ENCODE measurements around the gene PLIN3.
"Not testable (repeated sequence)": the region's sequence is repeated elsewhere in the genome, so short reads cannot be mapped to it uniquely, and the experiment has no call there.

GRCh38 chr19:4792866-4793195, 74.6 kb downstream of the PLIN3 start:
- TF ChIP-seq, protein P1, sequence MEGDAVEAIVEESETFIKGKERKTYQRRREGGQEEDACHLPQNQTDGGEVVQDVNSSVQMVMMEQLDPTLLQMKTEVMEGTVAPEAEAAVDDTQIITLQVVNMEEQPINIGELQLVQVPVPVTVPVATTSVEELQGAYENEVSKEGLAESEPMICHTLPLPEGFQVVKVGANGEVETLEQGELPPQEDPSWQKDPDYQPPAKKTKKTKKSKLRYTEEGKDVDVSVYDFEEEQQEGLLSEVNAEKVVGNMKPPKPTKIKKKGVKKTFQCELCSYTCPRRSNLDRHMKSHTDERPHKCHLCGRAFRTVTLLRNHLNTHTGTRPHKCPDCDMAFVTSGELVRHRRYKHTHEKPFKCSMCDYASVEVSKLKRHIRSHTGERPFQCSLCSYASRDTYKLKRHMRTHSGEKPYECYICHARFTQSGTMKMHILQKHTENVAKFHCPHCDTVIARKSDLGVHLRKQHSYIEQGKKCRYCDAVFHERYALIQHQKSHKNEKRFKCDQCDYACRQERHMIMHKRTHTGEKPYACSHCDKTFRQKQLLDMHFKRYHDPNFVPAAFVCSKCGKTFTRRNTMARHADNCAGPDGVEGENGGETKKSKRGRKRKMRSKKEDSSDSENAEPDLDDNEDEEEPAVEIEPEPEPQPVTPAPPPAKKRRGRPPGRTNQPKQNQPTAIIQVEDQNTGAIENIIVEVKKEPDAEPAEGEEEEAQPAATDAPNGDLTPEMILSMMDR (conservative IDR thresholded peaks at IDR 0.05; ENCODE audit: low read depth in 2 of 2), result not testable (repeated sequence)
- not testable (repeated sequence) for TF ChIP-seq POLR2AphosphoS5 (IDR thresholded peaks at IDR 0.05; ENCODE audit: low read depth); STAT1 (IDR thresholded peaks at IDR 0.05; ENCODE audit: unreplicated experiment); EZH2 (IDR thresholded peaks at IDR 0.05; ENCODE audit: low read depth, unreplicated experiment); EZH2phosphoT487 (IDR thresholded peaks at IDR 0.05; ENCODE audit: unreplicated experiment); CREB1 (CRISPR knock-in tag; IDR thresholded peaks at IDR 0.05; ENCODE audit: low read depth); JUNB (IDR thresholded peaks at IDR 0.05; ENCODE audit: unreplicated experiment); ZNF114 (CRISPR knock-in tag; IDR thresholded peaks at IDR 0.05); ZNF331 (CRISPR knock-in tag; IDR thresholded peaks at IDR 0.05; ENCODE audit: low read depth); ETS1 (IDR thresholded peaks at IDR 0.05); NANOG (IDR thresholded peaks at IDR 0.05; ENCODE audit: borderline replicate concordance)
- TF ChIP-seq, protein P2, sequence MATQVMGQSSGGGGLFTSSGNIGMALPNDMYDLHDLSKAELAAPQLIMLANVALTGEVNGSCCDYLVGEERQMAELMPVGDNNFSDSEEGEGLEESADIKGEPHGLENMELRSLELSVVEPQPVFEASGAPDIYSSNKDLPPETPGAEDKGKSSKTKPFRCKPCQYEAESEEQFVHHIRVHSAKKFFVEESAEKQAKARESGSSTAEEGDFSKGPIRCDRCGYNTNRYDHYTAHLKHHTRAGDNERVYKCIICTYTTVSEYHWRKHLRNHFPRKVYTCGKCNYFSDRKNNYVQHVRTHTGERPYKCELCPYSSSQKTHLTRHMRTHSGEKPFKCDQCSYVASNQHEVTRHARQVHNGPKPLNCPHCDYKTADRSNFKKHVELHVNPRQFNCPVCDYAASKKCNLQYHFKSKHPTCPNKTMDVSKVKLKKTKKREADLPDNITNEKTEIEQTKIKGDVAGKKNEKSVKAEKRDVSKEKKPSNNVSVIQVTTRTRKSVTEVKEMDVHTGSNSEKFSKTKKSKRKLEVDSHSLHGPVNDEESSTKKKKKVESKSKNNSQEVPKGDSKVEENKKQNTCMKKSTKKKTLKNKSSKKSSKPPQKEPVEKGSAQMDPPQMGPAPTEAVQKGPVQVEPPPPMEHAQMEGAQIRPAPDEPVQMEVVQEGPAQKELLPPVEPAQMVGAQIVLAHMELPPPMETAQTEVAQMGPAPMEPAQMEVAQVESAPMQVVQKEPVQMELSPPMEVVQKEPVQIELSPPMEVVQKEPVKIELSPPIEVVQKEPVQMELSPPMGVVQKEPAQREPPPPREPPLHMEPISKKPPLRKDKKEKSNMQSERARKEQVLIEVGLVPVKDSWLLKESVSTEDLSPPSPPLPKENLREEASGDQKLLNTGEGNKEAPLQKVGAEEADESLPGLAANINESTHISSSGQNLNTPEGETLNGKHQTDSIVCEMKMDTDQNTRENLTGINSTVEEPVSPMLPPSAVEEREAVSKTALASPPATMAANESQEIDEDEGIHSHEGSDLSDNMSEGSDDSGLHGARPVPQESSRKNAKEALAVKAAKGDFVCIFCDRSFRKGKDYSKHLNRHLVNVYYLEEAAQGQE (IDR thresholded peaks at IDR 0.05; ENCODE audit: unreplicated experiment), result not testable (repeated sequence)
- TF ChIP-seq, protein P3, sequence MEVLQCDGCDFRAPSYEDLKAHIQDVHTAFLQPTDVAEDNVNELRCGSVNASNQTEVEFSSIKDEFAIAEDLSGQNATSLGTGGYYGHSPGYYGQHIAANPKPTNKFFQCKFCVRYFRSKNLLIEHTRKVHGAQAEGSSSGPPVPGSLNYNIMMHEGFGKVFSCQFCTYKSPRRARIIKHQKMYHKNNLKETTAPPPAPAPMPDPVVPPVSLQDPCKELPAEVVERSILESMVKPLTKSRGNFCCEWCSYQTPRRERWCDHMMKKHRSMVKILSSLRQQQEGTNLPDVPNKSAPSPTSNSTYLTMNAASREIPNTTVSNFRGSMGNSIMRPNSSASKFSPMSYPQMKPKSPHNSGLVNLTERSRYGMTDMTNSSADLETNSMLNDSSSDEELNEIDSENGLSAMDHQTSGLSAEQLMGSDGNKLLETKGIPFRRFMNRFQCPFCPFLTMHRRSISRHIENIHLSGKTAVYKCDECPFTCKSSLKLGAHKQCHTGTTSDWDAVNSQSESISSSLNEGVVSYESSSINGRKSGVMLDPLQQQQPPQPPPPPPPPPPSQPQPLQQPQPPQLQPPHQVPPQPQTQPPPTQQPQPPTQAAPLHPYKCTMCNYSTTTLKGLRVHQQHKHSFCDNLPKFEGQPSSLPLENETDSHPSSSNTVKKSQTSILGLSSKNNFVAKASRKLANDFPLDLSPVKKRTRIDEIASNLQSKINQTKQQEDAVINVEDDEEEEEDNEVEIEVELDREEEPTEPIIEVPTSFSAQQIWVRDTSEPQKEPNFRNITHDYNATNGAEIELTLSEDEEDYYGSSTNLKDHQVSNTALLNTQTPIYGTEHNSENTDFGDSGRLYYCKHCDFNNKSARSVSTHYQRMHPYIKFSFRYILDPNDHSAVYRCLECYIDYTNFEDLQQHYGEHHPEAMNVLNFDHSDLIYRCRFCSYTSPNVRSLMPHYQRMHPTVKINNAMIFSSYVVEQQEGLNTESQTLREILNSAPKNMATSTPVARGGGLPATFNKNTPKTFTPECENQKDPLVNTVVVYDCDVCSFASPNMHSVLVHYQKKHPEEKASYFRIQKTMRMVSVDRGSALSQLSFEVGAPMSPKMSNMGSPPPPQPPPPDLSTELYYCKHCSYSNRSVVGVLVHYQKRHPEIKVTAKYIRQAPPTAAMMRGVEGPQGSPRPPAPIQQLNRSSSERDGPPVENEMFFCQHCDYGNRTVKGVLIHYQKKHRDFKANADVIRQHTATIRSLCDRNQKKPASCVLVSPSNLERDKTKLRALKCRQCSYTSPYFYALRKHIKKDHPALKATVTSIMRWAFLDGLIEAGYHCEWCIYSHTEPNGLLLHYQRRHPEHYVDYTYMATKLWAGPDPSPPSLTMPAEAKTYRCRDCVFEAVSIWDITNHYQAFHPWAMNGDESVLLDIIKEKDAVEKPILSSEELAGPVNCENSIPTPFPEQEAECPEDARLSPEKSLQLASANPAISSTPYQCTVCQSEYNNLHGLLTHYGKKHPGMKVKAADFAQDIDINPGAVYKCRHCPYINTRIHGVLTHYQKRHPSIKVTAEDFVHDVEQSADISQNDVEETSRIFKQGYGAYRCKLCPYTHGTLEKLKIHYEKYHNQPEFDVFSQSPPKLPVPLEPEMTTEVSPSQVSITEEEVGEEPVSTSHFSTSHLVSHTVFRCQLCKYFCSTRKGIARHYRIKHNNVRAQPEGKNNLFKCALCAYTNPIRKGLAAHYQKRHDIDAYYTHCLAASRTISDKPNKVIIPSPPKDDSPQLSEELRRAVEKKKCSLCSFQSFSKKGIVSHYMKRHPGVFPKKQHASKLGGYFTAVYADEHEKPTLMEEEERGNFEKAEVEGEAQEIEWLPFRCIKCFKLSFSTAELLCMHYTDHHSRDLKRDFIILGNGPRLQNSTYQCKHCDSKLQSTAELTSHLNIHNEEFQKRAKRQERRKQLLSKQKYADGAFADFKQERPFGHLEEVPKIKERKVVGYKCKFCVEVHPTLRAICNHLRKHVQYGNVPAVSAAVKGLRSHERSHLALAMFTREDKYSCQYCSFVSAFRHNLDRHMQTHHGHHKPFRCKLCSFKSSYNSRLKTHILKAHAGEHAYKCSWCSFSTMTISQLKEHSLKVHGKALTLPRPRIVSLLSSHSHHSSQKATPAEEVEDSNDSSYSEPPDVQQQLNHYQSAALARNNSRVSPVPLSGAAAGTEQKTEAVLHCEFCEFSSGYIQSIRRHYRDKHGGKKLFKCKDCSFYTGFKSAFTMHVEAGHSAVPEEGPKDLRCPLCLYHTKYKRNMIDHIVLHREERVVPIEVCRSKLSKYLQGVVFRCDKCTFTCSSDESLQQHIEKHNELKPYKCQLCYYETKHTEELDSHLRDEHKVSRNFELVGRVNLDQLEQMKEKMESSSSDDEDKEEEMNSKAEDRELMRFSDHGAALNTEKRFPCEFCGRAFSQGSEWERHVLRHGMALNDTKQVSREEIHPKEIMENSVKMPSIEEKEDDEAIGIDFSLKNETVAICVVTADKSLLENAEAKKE (CRISPR knock-in tag; IDR thresholded peaks at IDR 0.05), result not testable (repeated sequence)

Measured in GM23338 (cell line).